OCI-LY7 (cell line): Measurements from ENCODE around the gene RNF130.

ENCODE experiments used
- EZH2phosphoT487 ChIP-seq: fragments of 200-600 bp; sonication (generic); IDR thresholded peaks from 2 replicates; pipeline ENCODE4 v1.6.1; 2018; ENCODE audit warnings: low read depth, borderline replicate concordance, mild to moderate bottlenecking, mixed run types, antibody characterized with exemption, low read length, moderate library complexity, mixed read lengths
- TF ChIP-seq, protein P1 (sequence below): fragments of 200-600 bp; sonication (generic); conservative IDR thresholded peaks from 2 replicates; pipeline ENCODE4 v1.5.1; 2014; ENCODE audit warnings: mild to moderate bottlenecking, antibody characterized with exemption, low read length, moderate library complexity, mixed read lengths

- TF ChIP-seq EZH2phosphoT487 = no peak
- TF ChIP-seq, protein P1, sequence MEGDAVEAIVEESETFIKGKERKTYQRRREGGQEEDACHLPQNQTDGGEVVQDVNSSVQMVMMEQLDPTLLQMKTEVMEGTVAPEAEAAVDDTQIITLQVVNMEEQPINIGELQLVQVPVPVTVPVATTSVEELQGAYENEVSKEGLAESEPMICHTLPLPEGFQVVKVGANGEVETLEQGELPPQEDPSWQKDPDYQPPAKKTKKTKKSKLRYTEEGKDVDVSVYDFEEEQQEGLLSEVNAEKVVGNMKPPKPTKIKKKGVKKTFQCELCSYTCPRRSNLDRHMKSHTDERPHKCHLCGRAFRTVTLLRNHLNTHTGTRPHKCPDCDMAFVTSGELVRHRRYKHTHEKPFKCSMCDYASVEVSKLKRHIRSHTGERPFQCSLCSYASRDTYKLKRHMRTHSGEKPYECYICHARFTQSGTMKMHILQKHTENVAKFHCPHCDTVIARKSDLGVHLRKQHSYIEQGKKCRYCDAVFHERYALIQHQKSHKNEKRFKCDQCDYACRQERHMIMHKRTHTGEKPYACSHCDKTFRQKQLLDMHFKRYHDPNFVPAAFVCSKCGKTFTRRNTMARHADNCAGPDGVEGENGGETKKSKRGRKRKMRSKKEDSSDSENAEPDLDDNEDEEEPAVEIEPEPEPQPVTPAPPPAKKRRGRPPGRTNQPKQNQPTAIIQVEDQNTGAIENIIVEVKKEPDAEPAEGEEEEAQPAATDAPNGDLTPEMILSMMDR = no peak
Measured at GRCh38 chr5:179998485-179998884, 73.1 kb downstream of the RNF130 start.
